Measurements from ENCODE around the gene THOC5.

Gene THOC5

GRCh38 chr22:29470159-29470855 lies 83.2 kb downstream of the THOC5 start:
- DNase-seq = peak; percentile 58

- DNase-seq = no peak
Measured at GRCh38 chr22:29469755-29470154, 83.8 kb downstream of the THOC5 start.

GRCh38 chr22:29464581-29464980 lies 89.0 kb downstream of the THOC5 start:
- DNase-seq = no peak

GRCh38 chr22:29463629-29464028 lies 89.9 kb downstream of the THOC5 start:
- DNase-seq = no peak

GRCh38 chr22:29461263-29461662 lies 92.3 kb downstream of the THOC5 start:
- no peak for DNase-seq

- DNase-seq = no peak
Measured at GRCh38 chr22:29459773-29460172, 93.8 kb downstream of the THOC5 start.

GRCh38 chr22:29458551-29458950 lies 95.0 kb downstream of the THOC5 start:
- no peak for DNase-seq

- no peak for DNase-seq
Measured at GRCh38 chr22:29457730-29458129, 95.8 kb downstream of the THOC5 start.

- no peak for DNase-seq
Measured at GRCh38 chr22:29456211-29456671, 97.3 kb downstream of the THOC5 start.

All from stimulated activated naive CD4-positive, alpha-beta T cell treated with Interleukin-2 at 50 U/mL for 16 hours (primary cell).